ENCODE measurements around the gene ITPRIPL1.
A peak's percentile ranks its signal among the peaks of the same experiment; 100 is the strongest.

ITPRIPL1 gene

GRCh38 chr2:96323849-96324248, 1.3 kb upstream of the ITPRIPL1 start:
- DNase-seq (ENCODE audit: low read depth) = no peak

GRCh38 chr2:96324721-96325040, 436 bp upstream of the ITPRIPL1 start:
- no peak for DNase-seq (ENCODE audit: low read depth)

GRCh38 chr2:96325884-96326255, 753 bp downstream of the ITPRIPL1 start:
- DNase-seq (ENCODE audit: low read depth) = no peak

GRCh38 chr2:96326564-96326963, 1.4 kb downstream of the ITPRIPL1 start:
- DNase-seq (ENCODE audit: low read depth) = no peak

- DNase-seq (ENCODE audit: low read depth) = no peak
Observed at GRCh38 chr2:96326990-96327820, 2.1 kb downstream of the ITPRIPL1 start.

GRCh38 chr2:96329456-96329855, 4.3 kb downstream of the ITPRIPL1 start:
- peak; percentile 68 for DNase-seq (ENCODE audit: low read depth)

GRCh38 chr2:96329874-96330273, 4.8 kb downstream of the ITPRIPL1 start:
- no peak for DNase-seq (ENCODE audit: low read depth)

GRCh38 chr2:96330407-96330806, 5.3 kb downstream of the ITPRIPL1 start:
- peak; percentile 54 for DNase-seq (ENCODE audit: low read depth)

- DNase-seq (ENCODE audit: low read depth) = no peak
Observed at GRCh38 chr2:96333708-96334107, 8.6 kb downstream of the ITPRIPL1 start.

- DNase-seq (ENCODE audit: low read depth) = no peak
Observed at GRCh38 chr2:96336104-96336775, 11.1 kb downstream of the ITPRIPL1 start.

- no peak for DNase-seq (ENCODE audit: low read depth)
Observed at GRCh38 chr2:96336873-96337272, 11.8 kb downstream of the ITPRIPL1 start.

- peak; percentile 74 for DNase-seq (ENCODE audit: low read depth)
Observed at GRCh38 chr2:96340493-96341414, 15.6 kb downstream of the ITPRIPL1 start.

GRCh38 chr2:96341641-96342040, 16.5 kb downstream of the ITPRIPL1 start:
- DNase-seq (ENCODE audit: low read depth) = no peak

GRCh38 chr2:96342085-96342484, 17.0 kb downstream of the ITPRIPL1 start:
- peak; percentile 93 for DNase-seq (ENCODE audit: low read depth)

GRCh38 chr2:96344011-96344410, 18.9 kb downstream of the ITPRIPL1 start:
- peak; percentile 90 for DNase-seq (ENCODE audit: low read depth)

GRCh38 chr2:96345438-96345837, 20.3 kb downstream of the ITPRIPL1 start:
- no peak for DNase-seq (ENCODE audit: low read depth)

GRCh38 chr2:96345868-96346462, 20.8 kb downstream of the ITPRIPL1 start:
- no peak for DNase-seq (ENCODE audit: low read depth)

GRCh38 chr2:96347395-96347794, 22.3 kb downstream of the ITPRIPL1 start:
- DNase-seq (ENCODE audit: low read depth) = no peak

- DNase-seq (ENCODE audit: low read depth) = peak; percentile 72
Observed at GRCh38 chr2:96353032-96353561, 28.0 kb downstream of the ITPRIPL1 start.

GRCh38 chr2:96353606-96354101, 28.5 kb downstream of the ITPRIPL1 start:
- peak; percentile 70 for DNase-seq (ENCODE audit: low read depth)

- DNase-seq (ENCODE audit: low read depth) = no peak
Observed at GRCh38 chr2:96354492-96354891, 29.4 kb downstream of the ITPRIPL1 start.

- no peak for DNase-seq (ENCODE audit: low read depth)
Observed at GRCh38 chr2:96356889-96357288, 31.8 kb downstream of the ITPRIPL1 start.

Data from iris pigment epithelial cell (primary cell).